K562 (cell line): Measurements from ENCODE around the gene CDH6.

ENCODE experiments used
- BHLHE40 ChIP-seq: IDR thresholded peaks from 2 replicates; pipeline ENCODE4 v1.6.1; 2011; ENCODE audit warnings: low read length, improper control_type of control experiment
- CC2D1A ChIP-seq: fragments of 450-650 bp; IDR thresholded peaks from 2 replicates; pipeline ENCODE4 v1.6.1; 2017; ENCODE audit warnings: mild to moderate bottlenecking
- CEBPB ChIP-seq: fragments of 450-650 bp; IDR thresholded peaks from 2 replicates; pipeline ENCODE4 v1.6.1; 2016; ENCODE audit warnings: missing genetic modification characterization, missing compliant biosample characterization
- JUND ChIP-seq, 2 experiments: IDR thresholded peaks; 2 replicates in 1 of 2; 3 replicates in 1 of 2; pipeline ENCODE4 v1.6.1; 2011; ENCODE audit warnings: borderline replicate concordance in 2 of 2, low read depth in 2 of 2, low read length in 2 of 2, improper control_type of control experiment in 1 of 2, missing biosample characterization in 1 of 2, missing genetic modification characterization in 1 of 2, missing genetic modification reagents in 1 of 2
- SMARCB1 ChIP-seq: IDR thresholded peaks from 2 replicates; pipeline ENCODE4 v1.6.1; 2011; ENCODE audit warnings: improper control_type of control experiment, low read depth; ENCODE audit not compliant: insufficient read length
- SPI1 ChIP-seq: IDR thresholded peaks from 2 replicates; pipeline ENCODE4 v1.6.1; 2011; ENCODE audit warnings: low read depth, low read length, control low read depth, borderline replicate concordance
- TARDBP ChIP-seq: fragments of 450-650 bp; IDR thresholded peaks from 2 replicates; pipeline ENCODE4 v1.6.1; 2016
- ZNF311 ChIP-seq: fragments of 250-450 bp; sonication (Bioruptor Pico); IDR thresholded peaks from 2 replicates; pipeline ENCODE4 v1.4.0; 2020; ENCODE audit warnings: mild to moderate bottlenecking, moderate library complexity
- ZNF551 ChIP-seq: fragments of 250-450 bp; sonication (Bioruptor Pico); IDR thresholded peaks from 2 replicates; pipeline ENCODE4 v1.5.0; 2021; ENCODE audit warnings: mild to moderate bottlenecking, moderate library complexity
- ZNF766 ChIP-seq: fragments of 200-800 bp; sonication (Bioruptor generic); conservative IDR thresholded peaks from 2 replicates; pipeline ENCODE4 v1.6.1; 2016; ENCODE audit warnings: missing genetic modification characterization, missing compliant biosample characterization
- TF ChIP-seq, protein P1 (sequence below): sonication (generic); formaldehyde crosslinking; IDR thresholded peaks from 2 replicates; pipeline ENCODE4 v1.8.1; 2023; ENCODE audit warnings: mild to moderate bottlenecking, missing genetic modification reagents

GRCh38 chr5:31285025-31285424, 91.5 kb downstream of the CDH6 start:
- TF ChIP-seq TARDBP, result no peak
- TF ChIP-seq CC2D1A, result no peak
- no peak for TF ChIP-seq BHLHE40
- TF ChIP-seq CEBPB (tag), result no peak
- no peak for TF ChIP-seq SPI1
- TF ChIP-seq ZNF551 (CRISPR knock-in tag), result no peak
- TF ChIP-seq SMARCB1, result no peak
- no peak for TF ChIP-seq JUND (IDR thresholded peaks at IDR 0.05; ENCODE audit: borderline replicate concordance, low read depth, low read length)
- no peak for TF ChIP-seq JUND (tag; IDR thresholded peaks at IDR 0.05; ENCODE audit: borderline replicate concordance, low read depth, low read length)
- TF ChIP-seq ZNF311 (CRISPR knock-in tag), result no peak
- TF ChIP-seq, protein P1, sequence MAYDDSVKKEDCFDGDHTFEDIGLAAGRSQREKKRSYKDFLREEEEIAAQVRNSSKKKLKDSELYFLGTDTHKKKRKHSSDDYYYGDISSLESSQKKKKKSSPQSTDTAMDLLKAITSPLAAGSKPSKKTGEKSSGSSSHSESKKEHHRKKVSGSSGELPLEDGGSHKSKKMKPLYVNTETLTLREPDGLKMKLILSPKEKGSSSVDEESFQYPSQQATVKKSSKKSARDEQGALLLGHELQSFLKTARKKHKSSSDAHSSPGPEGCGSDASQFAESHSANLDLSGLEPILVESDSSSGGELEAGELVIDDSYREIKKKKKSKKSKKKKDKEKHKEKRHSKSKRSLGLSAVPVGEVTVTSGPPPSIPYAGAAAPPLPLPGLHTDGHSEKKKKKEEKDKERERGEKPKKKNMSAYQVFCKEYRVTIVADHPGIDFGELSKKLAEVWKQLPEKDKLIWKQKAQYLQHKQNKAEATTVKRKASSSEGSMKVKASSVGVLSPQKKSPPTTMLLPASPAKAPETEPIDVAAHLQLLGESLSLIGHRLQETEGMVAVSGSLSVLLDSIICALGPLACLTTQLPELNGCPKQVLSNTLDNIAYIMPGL (CRISPR knock-in tag), result no peak
- TF ChIP-seq ZNF766 (CRISPR knock-in tag), result no peak
